ENCODE results near the gene LBX2.

GRCh38 chr2:74542978-74543377 lies 43.6 kb upstream of the LBX2 start:
- TF ChIP-seq CTCF (IDR thresholded peaks at IDR 0.05) (no peak), POLR2A (IDR thresholded peaks at IDR 0.05) (no peak)

All from uterus (tissue), 2 donors.